ENCODE results near the gene SERTAD3. TPM values are rescaled to one million over a fixed set of nuclear protein-coding genes. Genes with fewer than 3 reads are reported as not detected.
"Not testable (repeated sequence)": the region's sequence is repeated elsewhere in the genome, so short reads cannot be mapped to it uniquely, and the experiment has no call there.

The SERTAD3 gene
- polyA plus RNA-seq, 2 of the 4 experiments (the other 2 are of a cell fraction), result 39.7 to 40.2 TPM

DNA sequence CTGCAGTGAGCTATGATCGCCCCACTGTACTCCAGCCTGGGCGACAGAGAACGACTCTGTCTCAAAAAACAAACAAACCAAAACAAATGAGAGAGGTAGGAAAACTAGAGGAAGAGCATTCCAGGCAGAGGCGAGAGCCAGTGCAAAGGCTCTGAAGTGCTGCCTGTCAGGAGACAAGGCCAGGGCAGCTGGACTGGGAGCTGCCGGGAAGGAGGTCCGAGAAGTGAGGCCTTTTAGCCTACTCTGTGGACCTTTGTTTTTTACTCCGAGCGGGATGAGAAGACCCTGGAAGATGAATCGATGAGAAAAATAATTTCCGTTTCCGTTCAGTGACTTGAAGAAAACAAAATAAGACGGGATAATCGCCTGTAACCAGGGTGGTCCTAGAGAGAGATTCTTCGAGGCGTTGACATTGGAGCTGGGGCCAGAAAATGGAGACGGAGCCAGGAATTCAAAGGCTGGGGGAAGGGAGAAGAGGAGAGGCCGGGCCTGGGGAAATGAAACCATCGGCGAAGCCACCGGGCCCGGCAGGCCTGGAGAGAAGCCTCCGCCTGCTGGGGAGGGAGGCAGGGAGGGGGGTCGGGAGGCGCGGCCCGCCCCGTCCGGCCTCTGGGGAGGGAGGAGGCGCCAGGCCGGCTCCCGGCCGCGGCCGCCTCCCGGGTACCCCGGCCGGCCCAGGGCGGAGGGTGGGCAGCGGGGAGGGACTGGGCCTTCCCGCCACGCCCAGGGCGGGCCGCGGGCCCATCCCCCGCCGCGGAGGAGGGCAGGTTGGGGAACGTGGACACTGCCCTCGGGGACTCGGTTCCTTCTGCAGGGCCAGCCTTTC lies 10.5 kb downstream of the SERTAD3 start (continued):
- TF ChIP-seq HOXA7 (CRISPR knock-in tag; IDR thresholded peaks at IDR 0.05) (0 out of 2 replicates have a peak, but pooled peaks have one; percentile 52), CBX8 (IDR thresholded peaks at IDR 0.05) (no peak), JUN (IDR thresholded peaks at IDR 0.05) (peak; percentile 40 to 97; a peak in 4 of 5 replicates), ZFP36 (IDR thresholded peaks at IDR 0.05; ENCODE audit: borderline replicate concordance, partially characterized antibody) (no peak), NFE2L2 (conservative IDR thresholded peaks at IDR 0.05; ENCODE audit: low read length) (no peak), EHF (CRISPR knock-in tag; IDR thresholded peaks at IDR 0.05) (peak; percentile 79; the same call in 1 of the 2 replicates), CHD2 (IDR thresholded peaks at IDR 0.05; ENCODE audit: low read length, partially characterized antibody) (peak; percentile 47), TP53 (CRISPR knock-in tag; IDR thresholded peaks at IDR 0.05) (peak; percentile 84; the same call in 1 of the 2 replicates), SMC3 (IDR thresholded peaks at IDR 0.05) (peak; percentile 45), TFCP2L1 (CRISPR knock-in tag; IDR thresholded peaks at IDR 0.05) (0 out of 2 replicates have a peak, but pooled peaks have one; percentile 52), RCOR1 (IDR thresholded peaks at IDR 0.05; ENCODE audit: low read depth, low read length) (no peak)
- TF ChIP-seq, protein P1, sequence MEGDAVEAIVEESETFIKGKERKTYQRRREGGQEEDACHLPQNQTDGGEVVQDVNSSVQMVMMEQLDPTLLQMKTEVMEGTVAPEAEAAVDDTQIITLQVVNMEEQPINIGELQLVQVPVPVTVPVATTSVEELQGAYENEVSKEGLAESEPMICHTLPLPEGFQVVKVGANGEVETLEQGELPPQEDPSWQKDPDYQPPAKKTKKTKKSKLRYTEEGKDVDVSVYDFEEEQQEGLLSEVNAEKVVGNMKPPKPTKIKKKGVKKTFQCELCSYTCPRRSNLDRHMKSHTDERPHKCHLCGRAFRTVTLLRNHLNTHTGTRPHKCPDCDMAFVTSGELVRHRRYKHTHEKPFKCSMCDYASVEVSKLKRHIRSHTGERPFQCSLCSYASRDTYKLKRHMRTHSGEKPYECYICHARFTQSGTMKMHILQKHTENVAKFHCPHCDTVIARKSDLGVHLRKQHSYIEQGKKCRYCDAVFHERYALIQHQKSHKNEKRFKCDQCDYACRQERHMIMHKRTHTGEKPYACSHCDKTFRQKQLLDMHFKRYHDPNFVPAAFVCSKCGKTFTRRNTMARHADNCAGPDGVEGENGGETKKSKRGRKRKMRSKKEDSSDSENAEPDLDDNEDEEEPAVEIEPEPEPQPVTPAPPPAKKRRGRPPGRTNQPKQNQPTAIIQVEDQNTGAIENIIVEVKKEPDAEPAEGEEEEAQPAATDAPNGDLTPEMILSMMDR (IDR thresholded peaks at IDR 0.05), result no peak
- TF ChIP-seq, protein P2, sequence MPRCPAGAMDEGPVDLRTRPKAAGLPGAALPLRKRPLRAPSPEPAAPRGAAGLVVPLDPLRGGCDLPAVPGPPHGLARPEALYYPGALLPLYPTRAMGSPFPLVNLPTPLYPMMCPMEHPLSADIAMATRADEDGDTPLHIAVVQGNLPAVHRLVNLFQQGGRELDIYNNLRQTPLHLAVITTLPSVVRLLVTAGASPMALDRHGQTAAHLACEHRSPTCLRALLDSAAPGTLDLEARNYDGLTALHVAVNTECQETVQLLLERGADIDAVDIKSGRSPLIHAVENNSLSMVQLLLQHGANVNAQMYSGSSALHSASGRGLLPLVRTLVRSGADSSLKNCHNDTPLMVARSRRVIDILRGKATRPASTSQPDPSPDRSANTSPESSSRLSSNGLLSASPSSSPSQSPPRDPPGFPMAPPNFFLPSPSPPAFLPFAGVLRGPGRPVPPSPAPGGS (IDR thresholded peaks at IDR 0.05), result peak; percentile 93

DNA sequence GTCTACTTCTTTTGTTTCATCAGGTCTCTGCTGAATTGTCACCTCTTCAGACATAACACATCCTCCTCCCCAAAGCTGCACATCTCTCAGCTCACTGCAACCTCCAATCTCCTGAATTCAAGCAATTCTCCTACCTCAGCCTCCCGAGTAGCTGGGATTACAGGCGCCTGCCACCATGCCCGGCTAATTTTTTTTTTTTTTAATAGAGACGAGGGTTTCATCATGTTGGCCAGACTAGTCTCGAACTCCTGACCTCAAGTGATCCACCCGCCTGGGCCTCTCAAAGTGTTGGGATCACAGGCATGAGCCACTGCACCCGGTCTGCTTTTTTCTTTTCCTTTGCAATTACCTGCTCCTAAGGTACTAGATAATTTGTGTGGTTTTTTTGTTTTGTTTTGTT lies 11.4 kb downstream of the SERTAD3 start:
- POLR2A ChIA-PET, result interaction anchor here (0.6 to 4.6 kb wide), 8 partner anchors 9 to 599 kb away, joined by 3 to 79 read pairs (median 6); partner anchors contain the start of genes BLVRB, DYRK1B and SERTAD3
- CTCF ChIA-PET, result interaction anchor here (1.0 to 46.6 kb wide), 8 partner anchors 9 to 202 kb away, joined by 3 to 950 read pairs (median 4); partner anchors contain the start of genes BLVRB, PRX, SERTAD1 and SERTAD3
- FAIRE-seq, result not testable (repeated sequence)

DNA sequence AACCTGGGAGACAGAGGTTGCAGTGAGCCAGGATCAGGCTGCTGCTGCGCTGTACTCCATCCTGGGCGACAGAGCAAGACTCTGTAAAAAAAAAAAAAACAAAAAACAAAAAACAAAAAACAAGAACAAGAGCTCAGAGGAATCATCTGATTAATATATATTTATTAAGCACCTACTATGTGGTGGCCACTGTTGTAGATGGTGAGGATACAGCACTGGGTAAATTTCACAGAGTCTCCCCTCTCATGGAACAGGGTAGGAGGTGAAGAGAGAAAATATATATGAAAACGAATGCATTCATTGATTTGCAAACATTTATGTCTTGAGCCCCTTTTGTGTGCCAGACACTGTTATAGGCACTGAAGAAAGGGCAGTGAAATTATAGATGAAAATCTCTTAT lies 12.4 kb downstream of the SERTAD3 start:
- Histone ChIP-seq H3K27ac (peak overlapping the region in 1 of 2 experiments; percentile 90; a peak in 3 of 6 replicates), H3K4me1 (peaks cover 28% of the 10 kb centered on the region), H3K9me3 (no peaks in the 10 kb centered on the region), H3K4me3 (no peak overlapping the region), H3K4me2 (no peak overlapping the region)
- ATAC-seq (no peak), DNase-seq (ENCODE audit: low read depth in 1 of 2, low spot score in 1 of 2) (no peak), FAIRE-seq (no peak)
- ChIA-PET CTCF (interaction anchor here (0.6 to 46.6 kb wide), 6 partner anchors 8 to 1367 kb away, joined by 3 to 950 read pairs (median 4); partner anchors contain the start of genes BLVRB, PRX, SERTAD1 and SERTAD3), POLR2A (interaction anchor here (0.6 to 4.6 kb wide), 4 partner anchors 9 to 70 kb away, joined by 3 to 79 read pairs (median 6); partner anchors contain the start of gene SERTAD3)
- WGBS (ENCODE audit: missing lambda C conversion rate), result 84% methylated on average over 3 of the region's 3 CpGs
- TF ChIP-seq RARB (CRISPR knock-in tag; IDR thresholded peaks at IDR 0.05) (no peak), JUNB (IDR thresholded peaks at IDR 0.05) (no peak), HEYL (CRISPR knock-in tag; IDR thresholded peaks at IDR 0.05) (no peak), PHF8 (IDR thresholded peaks at IDR 0.05; ENCODE audit: borderline replicate concordance, low read depth) (no peak), MAZ (IDR thresholded peaks at IDR 0.05; ENCODE audit: borderline replicate concordance, low read depth, low read length) (no peak), CEBPB (IDR thresholded peaks at IDR 0.05) (no peak), HOXA7 (CRISPR knock-in tag; IDR thresholded peaks at IDR 0.05) (no peak), KDM1A (IDR thresholded peaks at IDR 0.05; ENCODE audit: low read depth) (no peak), MYC (IDR thresholded peaks at IDR 0.05; ENCODE audit: borderline replicate concordance, low read length) (no peak), FOXS1 (CRISPR knock-in tag; IDR thresholded peaks at IDR 0.05) (no peak), ZC3H11A (IDR thresholded peaks at IDR 0.05) (no peak), ESRRA (IDR thresholded peaks at IDR 0.05; ENCODE audit: borderline replicate concordance, low read length) (no peak)
- TF ChIP-seq, protein P3, sequence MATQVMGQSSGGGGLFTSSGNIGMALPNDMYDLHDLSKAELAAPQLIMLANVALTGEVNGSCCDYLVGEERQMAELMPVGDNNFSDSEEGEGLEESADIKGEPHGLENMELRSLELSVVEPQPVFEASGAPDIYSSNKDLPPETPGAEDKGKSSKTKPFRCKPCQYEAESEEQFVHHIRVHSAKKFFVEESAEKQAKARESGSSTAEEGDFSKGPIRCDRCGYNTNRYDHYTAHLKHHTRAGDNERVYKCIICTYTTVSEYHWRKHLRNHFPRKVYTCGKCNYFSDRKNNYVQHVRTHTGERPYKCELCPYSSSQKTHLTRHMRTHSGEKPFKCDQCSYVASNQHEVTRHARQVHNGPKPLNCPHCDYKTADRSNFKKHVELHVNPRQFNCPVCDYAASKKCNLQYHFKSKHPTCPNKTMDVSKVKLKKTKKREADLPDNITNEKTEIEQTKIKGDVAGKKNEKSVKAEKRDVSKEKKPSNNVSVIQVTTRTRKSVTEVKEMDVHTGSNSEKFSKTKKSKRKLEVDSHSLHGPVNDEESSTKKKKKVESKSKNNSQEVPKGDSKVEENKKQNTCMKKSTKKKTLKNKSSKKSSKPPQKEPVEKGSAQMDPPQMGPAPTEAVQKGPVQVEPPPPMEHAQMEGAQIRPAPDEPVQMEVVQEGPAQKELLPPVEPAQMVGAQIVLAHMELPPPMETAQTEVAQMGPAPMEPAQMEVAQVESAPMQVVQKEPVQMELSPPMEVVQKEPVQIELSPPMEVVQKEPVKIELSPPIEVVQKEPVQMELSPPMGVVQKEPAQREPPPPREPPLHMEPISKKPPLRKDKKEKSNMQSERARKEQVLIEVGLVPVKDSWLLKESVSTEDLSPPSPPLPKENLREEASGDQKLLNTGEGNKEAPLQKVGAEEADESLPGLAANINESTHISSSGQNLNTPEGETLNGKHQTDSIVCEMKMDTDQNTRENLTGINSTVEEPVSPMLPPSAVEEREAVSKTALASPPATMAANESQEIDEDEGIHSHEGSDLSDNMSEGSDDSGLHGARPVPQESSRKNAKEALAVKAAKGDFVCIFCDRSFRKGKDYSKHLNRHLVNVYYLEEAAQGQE (IDR thresholded peaks at IDR 0.05), result no peak

More for the DNA sequence above, 11.4 kb downstream of the SERTAD3 start:
- H3K4me1 ChIP-seq, result peaks cover 28% of the 10 kb centered on the region
- DNase-seq (ENCODE audit: low read depth in 1 of 2, low spot score in 1 of 2); ATAC-seq; H3K9me3 ChIP-seq: not testable (repeated sequence)
- 47% methylated on average over 7 of the region's 7 CpGs for WGBS (ENCODE audit: missing lambda C conversion rate)
- H3K4me3 ChIP-seq, result peak overlapping the region; percentile 43
- peak overlapping the region; percentile 93 for H3K4me2 ChIP-seq
- H3K27ac ChIP-seq, result peak overlapping the region; percentile 90 to 95
- TF ChIP-seq, protein P4, sequence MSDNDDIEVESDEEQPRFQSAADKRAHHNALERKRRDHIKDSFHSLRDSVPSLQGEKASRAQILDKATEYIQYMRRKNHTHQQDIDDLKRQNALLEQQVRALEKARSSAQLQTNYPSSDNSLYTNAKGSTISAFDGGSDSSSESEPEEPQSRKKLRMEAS (IDR thresholded peaks at IDR 0.05), result 0 out of 2 replicates have a peak, but pooled peaks have one; percentile 13
- TF ChIP-seq CHD4 (IDR thresholded peaks at IDR 0.05; ENCODE audit: borderline replicate concordance), result 0 out of 2 replicates have a peak, but pooled peaks have one; percentile 58

Measured in A549 (cell line).